Colon (tissue), 2 donors: ENCODE measurements around the gene TAP1.
"Not testable (repeated sequence)": the region's sequence is repeated elsewhere in the genome, so short reads cannot be mapped to it uniquely, and the experiment has no call there.

Experiments used
- FAIRE-seq: peaks from 2 replicates; lab custom pipeline; 2012; peaks lifted over from hg19 to GRCh38; lab: Jason Lieb, UNC
- donor health status: control.
- donor health status: control.

TAP1 gene

DNA sequence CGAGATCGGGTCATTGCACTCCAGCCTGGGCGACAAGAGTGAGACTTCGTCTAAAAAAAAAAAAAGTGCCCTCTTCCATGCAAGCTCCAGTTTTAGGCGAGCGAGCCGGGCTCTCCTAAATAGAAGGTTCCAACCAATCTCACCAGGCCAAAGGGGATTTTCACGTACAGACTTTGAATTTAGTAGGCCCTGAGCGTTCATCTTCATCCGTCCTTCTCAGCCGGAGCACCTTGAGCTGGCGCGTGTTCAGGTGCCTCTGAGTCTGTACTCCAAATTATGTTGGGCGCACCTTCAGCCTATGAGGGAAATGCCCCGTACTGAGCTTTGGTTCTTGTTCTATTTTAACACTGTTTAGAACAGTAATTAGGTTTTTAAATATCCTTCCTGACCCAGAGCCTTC is 14.1 kb downstream of the TAP1 start:
- no peak for FAIRE-seq

DNA sequence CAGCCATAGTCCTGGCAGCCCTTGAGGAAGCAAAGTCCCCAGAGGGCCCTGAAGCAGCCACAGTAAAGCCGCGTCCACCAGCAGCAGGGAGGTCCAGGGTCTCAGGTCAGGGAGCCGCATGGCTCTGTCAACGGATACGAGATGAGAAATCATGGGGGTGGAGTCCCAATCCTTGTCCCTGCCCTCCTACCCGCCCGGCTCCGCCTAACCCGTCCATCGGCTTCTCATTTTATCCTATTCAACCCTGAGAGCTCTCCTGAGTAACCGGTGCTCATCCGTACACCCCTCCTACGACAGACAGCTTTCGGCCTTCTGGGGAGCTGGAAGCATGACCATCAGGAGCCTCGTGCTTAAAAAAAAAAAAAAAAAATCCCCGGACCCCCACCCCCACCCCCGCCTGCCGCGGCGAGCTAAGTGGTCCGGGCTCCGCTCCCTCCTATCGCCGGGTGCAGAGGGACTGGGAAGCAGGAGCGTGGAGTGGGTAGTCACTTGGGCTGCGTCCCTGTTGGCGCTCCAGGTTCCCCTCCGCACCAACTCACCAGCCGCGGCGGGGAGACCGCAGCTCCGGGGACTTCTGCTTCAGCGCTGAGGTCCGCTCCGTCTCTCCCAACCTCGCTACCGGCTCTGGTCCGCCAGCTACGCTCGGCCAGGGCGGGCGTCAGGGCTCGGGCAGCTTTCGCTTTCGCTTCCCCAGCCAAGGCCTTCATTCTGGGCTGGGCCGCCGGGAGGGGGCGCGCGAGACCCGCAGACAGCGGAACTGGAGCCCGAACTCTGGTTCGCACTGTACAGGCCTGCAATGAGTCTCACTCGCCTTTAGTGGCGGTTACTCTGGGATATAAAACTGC is 15.2 kb downstream of the TAP1 start, which contains the start of gene TAP2:
TAP2 (minus strand) TSS at position 626 of the 845 bp plus-strand sequence; CDS start at position 120, 506 bp downstream.
- FAIRE-seq: no peak

GRCh38 chr6:32837651-32838113 is 15.8 kb downstream of the TAP1 start:
- no peak for FAIRE-seq

- no peak for FAIRE-seq
Observed at GRCh38 chr6:32836873-32837272, 16.6 kb downstream of the TAP1 start.

DNA sequence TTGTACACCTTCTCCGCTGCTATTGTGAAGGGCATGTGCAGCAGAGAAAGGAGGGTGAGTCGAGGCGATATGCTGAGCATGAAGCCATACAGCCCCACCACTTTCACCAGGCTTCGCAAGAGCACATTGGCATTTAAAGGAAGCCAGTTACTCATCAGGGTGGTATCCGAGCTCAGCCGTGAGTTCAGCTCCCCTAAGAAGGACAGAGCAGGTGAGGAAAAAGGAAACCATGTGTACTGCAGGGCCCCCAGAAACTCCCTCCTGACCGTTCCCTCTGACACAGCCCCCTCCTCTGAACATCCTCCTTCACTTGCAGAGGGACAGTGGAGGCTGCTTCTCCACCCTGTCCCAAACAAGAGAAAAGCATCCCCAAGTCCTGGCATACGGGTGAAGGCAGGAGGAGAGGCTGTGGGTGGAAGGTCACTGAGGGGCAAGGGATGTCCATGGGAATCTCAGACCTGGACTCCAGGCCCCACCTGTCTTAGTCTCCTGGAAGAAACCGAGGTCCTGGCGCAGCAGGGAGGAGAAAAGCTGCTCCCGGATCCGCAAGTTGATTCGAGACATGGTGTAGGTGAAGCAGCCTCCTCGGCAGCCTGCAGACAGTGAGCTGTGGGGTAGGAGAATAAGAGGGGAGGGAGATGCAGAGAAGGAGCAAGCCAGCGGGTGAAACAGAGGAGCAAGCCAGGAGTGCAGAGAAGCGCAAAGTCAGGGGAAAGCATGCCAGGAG is 18.2 kb downstream of the TAP1 start:
- no peak for FAIRE-seq

DNA sequence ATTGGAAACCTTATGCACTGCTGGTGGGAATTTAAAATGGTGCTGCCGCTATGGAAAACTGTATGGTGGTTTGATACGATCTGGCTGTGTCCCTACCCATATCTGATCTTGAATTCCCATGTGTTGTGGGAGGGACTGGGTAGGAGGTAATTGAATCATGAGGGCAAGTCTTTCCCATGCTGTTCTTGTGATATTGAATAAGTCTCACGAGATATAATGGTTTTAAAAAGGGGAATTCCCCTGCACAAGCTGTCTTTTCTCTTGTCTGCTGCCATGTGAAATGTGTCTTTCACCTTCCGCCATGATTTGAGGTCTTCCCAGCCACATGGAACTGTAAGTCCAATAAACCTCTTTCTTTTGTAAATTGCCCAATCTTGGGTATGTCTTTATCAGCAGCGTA is 19.8 kb downstream of the TAP1 start:
- no peak for FAIRE-seq

GRCh38 chr6:32832535-32832934 is 21.0 kb downstream of the TAP1 start:
- FAIRE-seq: no peak

- FAIRE-seq: no peak
Observed at GRCh38 chr6:32830936-32831335, 22.6 kb downstream of the TAP1 start.

- FAIRE-seq: no peak
Observed at GRCh38 chr6:32830017-32830416, 23.5 kb downstream of the TAP1 start.

GRCh38 chr6:32829495-32829894 is 24.0 kb downstream of the TAP1 start:
- FAIRE-seq: no peak

DNA sequence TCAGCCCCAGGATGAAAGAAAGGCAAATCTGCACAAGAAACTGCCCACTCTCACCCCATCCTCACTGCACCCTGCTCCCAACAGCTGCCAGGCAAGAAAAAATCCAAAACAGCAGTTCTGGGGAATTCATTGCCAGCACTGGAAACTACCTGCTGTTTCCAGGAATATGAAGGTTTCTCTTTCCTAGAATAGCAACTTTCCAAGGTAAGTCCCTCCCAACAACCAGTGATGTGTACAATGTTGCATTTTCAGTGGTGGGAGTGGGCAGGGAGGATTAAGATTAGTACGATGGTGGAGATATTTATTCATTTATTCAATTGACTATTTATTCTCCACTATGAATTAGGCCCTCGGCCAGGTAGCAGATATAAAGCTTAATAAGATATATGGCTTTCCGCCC is 26.5 kb downstream of the TAP1 start:
- no peak for FAIRE-seq

DNA sequence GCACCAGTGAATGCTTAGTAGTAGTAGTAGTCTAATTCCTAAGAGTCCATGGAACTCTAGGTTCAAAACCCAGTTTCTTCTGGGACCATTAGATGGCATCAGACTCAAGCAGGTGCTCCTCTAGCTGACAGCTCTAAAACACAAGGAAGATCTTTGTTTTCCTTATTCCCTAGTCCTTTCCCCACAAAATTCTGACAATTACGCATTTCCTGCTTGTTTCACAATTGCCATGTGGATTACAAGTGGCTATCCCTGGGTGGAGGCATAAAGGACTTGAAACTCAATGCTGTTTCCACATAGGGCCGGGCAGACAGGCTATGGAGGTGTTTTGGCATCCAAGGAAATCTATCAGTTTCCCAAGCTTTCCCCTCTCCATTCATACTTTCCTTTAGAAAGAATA is 27.5 kb downstream of the TAP1 start:
- FAIRE-seq: no peak

DNA sequence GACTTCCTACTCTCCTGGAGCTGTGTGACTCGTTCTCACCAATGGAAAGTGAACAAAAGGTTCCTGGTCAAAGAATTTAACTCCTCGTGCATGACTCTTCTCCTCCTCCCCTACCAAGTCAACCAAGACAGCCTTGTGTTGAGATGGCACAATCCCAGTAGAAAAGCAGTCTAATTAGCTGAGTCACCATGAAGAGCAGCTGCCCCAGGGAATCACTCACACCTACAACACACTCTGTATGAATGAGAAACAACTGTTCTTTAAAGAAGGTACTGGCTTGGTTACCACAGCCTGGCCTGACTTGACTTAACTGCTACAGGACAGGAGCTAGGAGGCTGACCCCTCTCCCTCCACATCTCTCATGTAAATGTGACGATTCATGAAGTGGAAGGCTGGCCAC is 33.8 kb downstream of the TAP1 start:
- no peak for FAIRE-seq

GRCh38 chr6:32818867-32819266 is 34.6 kb downstream of the TAP1 start:
- FAIRE-seq: no peak

DNA sequence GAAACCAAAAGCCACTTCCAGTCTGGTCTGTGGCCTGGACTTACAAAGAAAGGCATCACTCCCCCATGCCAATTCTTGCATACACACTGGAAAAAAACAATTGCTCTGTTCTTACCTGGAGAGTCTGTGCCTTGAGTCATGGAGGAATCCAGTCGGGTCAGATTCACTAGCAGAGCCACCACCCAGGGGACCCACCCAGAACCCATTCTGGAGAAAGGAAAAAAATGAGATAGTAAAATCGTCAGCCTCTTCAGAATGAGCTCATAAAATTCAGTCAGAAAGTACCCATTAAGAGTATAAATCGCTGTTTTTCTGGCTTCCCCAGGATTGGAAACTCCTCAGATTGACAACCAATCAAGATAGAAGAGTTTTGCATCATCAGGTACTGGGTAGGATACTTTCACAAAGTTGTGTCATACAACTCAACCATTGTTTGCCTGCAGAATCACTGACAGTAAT is 36.7 kb downstream of the TAP1 start, which contains the start of gene HLA-DOB:
HLA-DOB (minus strand) TSS at position 257 of the 459 bp plus-strand sequence; CDS start at position 206, 51 bp downstream.
- no peak for FAIRE-seq

GRCh38 chr6:32815996-32816395 is 37.5 kb downstream of the TAP1 start:
- FAIRE-seq: no peak

- no peak for FAIRE-seq
Observed at GRCh38 chr6:32815115-32815514, 38.4 kb downstream of the TAP1 start.

DNA sequence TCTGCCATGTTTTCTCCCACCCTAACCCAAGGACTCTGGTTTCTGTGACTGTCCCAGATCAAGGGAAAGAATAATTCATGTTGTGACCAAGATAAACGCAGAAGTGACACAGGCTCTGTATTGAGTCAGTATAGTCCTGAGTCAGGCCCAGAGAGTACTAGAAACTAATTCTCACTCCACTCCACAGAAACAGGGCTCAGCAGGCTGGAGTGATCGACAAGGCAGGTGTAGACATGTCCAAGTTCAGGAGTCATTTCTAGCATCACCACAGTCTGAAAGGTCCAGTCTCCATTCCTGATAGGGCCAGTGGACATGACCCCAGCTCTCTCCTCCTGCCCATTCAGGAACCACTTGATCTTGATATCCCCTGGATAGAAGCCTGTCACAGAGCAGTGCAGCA is 39.4 kb downstream of the TAP1 start:
- FAIRE-seq: no peak

- FAIRE-seq: no peak
Observed at GRCh38 chr6:32809171-32809570, 44.3 kb downstream of the TAP1 start.

- no peak for FAIRE-seq
Observed at GRCh38 chr6:32807020-32807580, 46.4 kb downstream of the TAP1 start.

DNA sequence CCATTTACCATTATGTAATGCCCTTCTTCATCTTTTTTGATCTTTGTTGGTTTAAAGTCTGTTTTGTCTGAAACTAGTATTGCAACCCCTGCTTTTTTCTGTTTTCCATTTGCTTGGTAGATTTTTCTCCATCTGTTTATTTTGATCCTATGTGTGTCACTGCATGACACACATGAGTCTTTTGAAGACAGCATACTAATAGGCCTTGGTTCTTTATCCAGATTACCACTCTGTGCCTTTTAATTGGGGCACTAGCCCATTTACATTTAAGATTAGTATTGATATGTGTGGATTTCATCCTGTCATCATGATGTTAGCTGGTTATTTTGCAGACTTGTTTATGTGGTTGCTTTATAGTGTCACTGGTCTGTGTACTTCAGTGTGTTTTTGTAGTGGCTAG is 48.1 kb downstream of the TAP1 start:
- not testable (repeated sequence) for FAIRE-seq

DNA sequence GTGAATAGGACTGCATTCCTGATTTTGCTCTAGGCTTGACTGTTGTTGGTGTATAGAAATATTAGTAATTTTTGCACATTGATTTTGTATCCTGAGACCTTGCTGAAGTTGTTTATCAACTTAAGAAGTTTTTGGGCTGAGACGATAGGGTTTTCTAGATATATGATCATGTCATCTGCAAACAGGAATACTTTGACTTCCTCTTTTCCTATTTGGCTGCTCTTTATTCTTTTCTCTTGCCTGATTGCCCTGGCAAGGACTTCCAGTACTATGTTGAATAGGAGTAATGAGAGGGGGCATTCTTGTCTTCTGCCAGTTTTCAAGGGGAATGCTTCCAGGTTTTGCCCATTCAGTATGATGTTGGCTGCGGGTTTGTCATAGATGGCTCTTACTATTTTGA is 50.1 kb downstream of the TAP1 start:
- no peak for FAIRE-seq

DNA sequence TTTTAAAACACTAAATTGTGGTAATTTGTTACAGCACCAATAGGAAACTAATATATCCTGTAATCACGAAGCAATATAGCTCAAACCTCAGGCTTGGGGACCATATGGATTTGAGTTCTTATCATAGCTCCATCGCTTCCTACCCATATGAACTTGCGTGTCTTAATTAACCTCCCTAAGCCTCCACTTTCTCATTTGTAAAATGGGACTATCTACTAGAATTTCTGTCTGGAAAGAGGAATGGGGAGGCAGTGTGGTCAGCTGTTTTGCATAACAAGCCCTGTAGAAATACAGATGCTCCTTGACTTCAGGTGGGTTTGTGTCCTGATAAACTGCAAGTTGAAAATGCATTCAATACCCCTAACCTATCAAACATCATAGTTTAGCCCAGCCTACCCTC is 53.8 kb downstream of the TAP1 start:
- FAIRE-seq: no peak
